Ovary (tissue), 9 donors: ENCODE measurements around the gene CACNA2D3. TPM values are rescaled to one million over a fixed set of nuclear protein-coding genes. Genes with fewer than 3 reads are reported as not detected.

ENCODE experiments used
- DNase-seq, 5 donors: peaks; one replicate each; pipeline ENCODE4 v3.0.0-alpha.2; 2019 to 2020
- H3K27ac ChIP-seq, 2 donors: fragments of 200-600 bp; one replicate each; pipeline versions ENCODE4 v1.5.1 to v1.8.0; 2019 to 2022
- H3K27me3 ChIP-seq: fragments of 200-600 bp; one replicate; pipeline ENCODE4 v1.8.0; 2022
- H3K36me3 ChIP-seq: fragments of 200-600 bp; sonication (generic); one replicate; pipeline ENCODE4 v1.5.1; 2019
- H3K4me1 ChIP-seq: one replicate; pipeline ENCODE4 v1.8.1; 2013; ENCODE audit warnings: mild to moderate bottlenecking, moderate library complexity; ENCODE audit not compliant: insufficient read depth
- H3K4me3 ChIP-seq: fragments of 200-600 bp; sonication (generic); one replicate; pipeline ENCODE4 v1.5.1; 2017
- H3K9me3 ChIP-seq, 2 donors: fragments of 200-600 bp in 1 of 2; sonication (generic) in 1 of 2; one replicate each; pipeline versions ENCODE4 v1.5.1 to v1.8.1; 2013 to 2019; ENCODE audit warnings: mild to moderate bottlenecking in 1 of 2, moderate library complexity in 1 of 2
- EP300 ChIP-seq: sonication (generic); formaldehyde crosslinking; IDR thresholded peaks from one replicate; pipeline ENCODE4 v1.6.1; 2017; ENCODE audit warnings: antibody characterized with exemption
- POLR2A ChIP-seq: fragments of 450-650 bp; IDR thresholded peaks from one replicate; pipeline ENCODE4 v1.6.1; 2017; ENCODE audit warnings: antibody characterized with exemption, mild to moderate bottlenecking, moderate library complexity
- WGBS, 3 donors: extraction: QIAGEN DNeasy Blood & Tissue Kit in 1 of 3; methylation state at CpG; one replicate each; pipeline versions ENCODE4 v1.1.5 to v1.1.7; 2013 to 2017; 5-methylcytosine and 5-hydroxymethylcytosine counted together
- intact Hi-C, 4 donors: fragments of 100-400 bp; cut with DNase I; formaldehyde crosslinking; loops; one replicate each; pipeline versions ENCODE4 v1.11.0 to v1.15.1; 2022 to 2023
- polyA plus RNA-seq, 2 donors: library from polyadenylated mRNA; stranded (reverse); fragments of 200-250 nt in 1 of 2; fragments of 350-450 nt in 1 of 2; fragmentation: Illumina TruSeq in 1 of 2; extraction: RNeasy Lipid Tissue Mini Kit (QIAGEN cat#74804) in 1 of 2; gene quantifications; one replicate each; pipeline ENCODE4 v1.2.3, GENCODE V29; 2013 to 2014
- total RNA-seq, 7 donors: library from RNA; depleted of rRNA in 2 of 7; stranded (reverse); fragments of >200 nt in 2 of 7; fragmentation: NEBNext Ultra II Directional in 3 of 7; extraction: Animal tissue kit (Norgen Biotek cat#: 25700) in 3 of 7; gene quantifications; one replicate each; pipeline versions ENCODE4 v1.1.0 to v1.2.4, GENCODE V29; 2016 to 2023
- TF ChIP-seq, protein P1 (sequence below), 3 donors: fragments of 450-650 bp in 2 of 3; fragments of 200-600 bp in 1 of 3; IDR thresholded peaks; one replicate each; pipeline versions ENCODE4 v1.5.1 to v1.8.0; 2016 to 2022; ENCODE audit warnings: antibody characterized with exemption in 3 of 3, mild to moderate bottlenecking in 1 of 3
- donor health status: DM: no; HTN: no; CAD: no; lungs with moderate emphysema.
- donor health status: DM: no; HTN: no; CAD: no.
- donor health status: Bipolar disorder and iron deficiency.
- donor health status: DM: yes; HTN: yes; CAD: no.
- donor health status: DM: no; HTN: no; CAD: no.
- donor health status: DM: yes; HTN: yes; CAD: no.

CACNA2D3 gene
- total and polyA plus RNA-seq, 9 donors: 2.0 to 10.1 (median 4.7) TPM

DNA sequence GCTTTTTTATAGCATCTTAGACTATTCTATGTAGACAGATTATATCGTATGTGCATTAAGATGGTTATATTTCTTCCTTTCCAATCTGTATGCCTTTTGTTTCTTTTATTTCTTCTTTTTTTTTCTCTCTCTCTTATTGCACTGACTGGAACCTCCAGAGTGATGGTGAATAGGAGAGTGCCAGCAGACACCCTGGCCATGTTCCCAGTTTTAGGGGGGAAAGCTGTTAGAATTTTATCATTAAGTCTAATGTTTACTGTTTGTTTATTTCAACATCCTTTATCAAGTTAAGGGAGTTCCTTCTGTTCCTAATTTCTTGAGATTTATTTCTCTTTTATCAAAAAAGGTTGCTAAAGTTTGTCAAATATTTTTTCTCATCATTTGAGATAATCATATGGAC lies 922.1 kb downstream of the CACNA2D3 start:
- no peaks in the 10 kb centered on the region for H3K9me3 ChIP-seq
- intact Hi-C loops: no loop called here
- H3K27me3 ChIP-seq: no peaks in the 10 kb centered on the region
- H3K4me3 ChIP-seq: no peak overlapping the region
- DNase-seq: no peak
- H3K27ac ChIP-seq: no peak overlapping the region
- 88 to 93% (median 93%) methylated on average over 1 of the region's 1 CpG for WGBS, 3 donors
- H3K4me1 ChIP-seq: no peaks in the 10 kb centered on the region
- no peaks in the 10 kb centered on the region for H3K36me3 ChIP-seq
- TF ChIP-seq EP300: no peak
- TF ChIP-seq, protein P1, sequence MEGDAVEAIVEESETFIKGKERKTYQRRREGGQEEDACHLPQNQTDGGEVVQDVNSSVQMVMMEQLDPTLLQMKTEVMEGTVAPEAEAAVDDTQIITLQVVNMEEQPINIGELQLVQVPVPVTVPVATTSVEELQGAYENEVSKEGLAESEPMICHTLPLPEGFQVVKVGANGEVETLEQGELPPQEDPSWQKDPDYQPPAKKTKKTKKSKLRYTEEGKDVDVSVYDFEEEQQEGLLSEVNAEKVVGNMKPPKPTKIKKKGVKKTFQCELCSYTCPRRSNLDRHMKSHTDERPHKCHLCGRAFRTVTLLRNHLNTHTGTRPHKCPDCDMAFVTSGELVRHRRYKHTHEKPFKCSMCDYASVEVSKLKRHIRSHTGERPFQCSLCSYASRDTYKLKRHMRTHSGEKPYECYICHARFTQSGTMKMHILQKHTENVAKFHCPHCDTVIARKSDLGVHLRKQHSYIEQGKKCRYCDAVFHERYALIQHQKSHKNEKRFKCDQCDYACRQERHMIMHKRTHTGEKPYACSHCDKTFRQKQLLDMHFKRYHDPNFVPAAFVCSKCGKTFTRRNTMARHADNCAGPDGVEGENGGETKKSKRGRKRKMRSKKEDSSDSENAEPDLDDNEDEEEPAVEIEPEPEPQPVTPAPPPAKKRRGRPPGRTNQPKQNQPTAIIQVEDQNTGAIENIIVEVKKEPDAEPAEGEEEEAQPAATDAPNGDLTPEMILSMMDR (IDR thresholded peaks at IDR 0.05): no peak
- TF ChIP-seq POLR2A: no peak

DNA sequence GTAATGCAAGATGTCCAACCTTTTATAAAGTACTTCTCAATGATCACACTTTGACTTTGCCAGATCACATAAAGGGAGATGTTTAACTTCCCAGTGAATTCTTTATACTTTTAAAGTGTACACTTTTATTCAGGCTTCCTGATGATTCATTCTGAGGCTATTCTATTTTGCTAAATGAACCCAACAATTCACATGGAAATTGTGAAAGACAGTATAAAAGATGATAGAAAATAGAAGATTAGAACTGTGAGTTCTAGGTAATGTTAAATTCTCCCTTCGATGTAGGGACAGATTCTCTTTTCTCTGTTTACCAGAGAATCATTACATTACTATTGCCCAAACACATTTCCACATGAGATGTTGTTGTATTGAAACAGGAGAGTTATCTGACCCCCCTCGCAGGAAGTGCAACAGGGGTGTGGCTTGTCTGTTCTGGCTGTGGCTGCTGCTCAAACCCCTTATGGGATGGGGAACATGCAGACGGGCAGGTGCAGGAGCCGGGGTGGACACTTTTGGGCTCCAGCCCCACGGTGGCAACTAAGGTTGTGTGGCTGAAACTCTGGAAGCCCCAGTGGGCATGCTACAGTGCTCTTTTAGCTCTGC lies 936.8 kb downstream of the CACNA2D3 start:
- no peak overlapping the region for H3K4me3 ChIP-seq
- intact Hi-C loops: loop anchor here in 1 of 4 donors (10.0 kb wide), 1 partner anchor 46 kb away; no protein-coding TSS in a partner anchor
- no peaks in the 10 kb centered on the region for H3K9me3 ChIP-seq
- H3K27ac ChIP-seq: no peak overlapping the region
- 63 to 72% (median 71%) methylated on average over 5 of the region's 5 CpGs for WGBS, 3 donors
- no peaks in the 10 kb centered on the region for H3K36me3 ChIP-seq
- DNase-seq: no peak
- H3K27me3 ChIP-seq: no peaks in the 10 kb centered on the region
- TF ChIP-seq, protein P1 (IDR thresholded peaks at IDR 0.05): no peak
- TF ChIP-seq EP300 (no peak), POLR2A (no peak)
- H3K4me1 ChIP-seq: no peaks in the 10 kb centered on the region

DNA sequence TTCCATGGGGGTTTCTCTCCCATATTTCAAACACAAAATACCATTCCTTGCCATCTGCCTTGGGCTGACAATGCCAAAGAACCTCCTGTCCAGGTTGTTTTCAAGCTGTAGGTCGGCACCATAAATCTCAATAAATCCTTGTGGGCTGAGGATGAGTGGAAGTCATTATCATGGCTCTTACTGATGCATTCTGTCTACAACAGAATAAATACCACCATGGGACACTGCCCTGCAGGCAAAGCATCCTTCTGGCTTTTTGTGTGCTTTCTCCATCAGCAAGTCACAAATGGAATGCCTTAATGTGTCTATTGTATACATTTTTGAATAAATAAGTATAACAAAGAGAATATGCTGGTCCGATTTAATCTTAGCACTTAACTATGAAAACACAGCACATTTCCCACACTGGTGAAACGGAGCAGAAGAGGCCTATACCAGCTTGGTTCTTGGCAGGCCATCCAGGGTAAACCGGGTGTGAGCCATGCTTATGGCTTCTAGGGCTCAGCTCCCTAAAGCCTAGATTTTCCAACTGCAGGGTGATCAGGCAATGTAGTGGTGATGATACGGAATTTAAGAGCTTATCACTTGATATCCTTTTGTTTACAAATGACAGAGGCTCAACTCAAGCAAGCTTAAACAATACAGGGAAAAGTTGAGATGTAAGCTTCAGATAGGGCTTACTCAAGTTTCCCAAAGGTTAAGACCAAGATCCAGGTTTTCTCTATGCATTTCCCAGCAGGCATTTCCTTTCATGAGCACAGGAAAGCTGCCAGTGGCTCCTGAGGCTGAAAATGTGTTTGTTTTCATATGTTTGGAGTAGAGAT lies 938.8 kb downstream of the CACNA2D3 start:
- Histone ChIP-seq H3K36me3 (no peaks in the 10 kb centered on the region), H3K27me3 (no peaks in the 10 kb centered on the region), H3K4me1 (no peaks in the 10 kb centered on the region), H3K4me3 (no peak overlapping the region), H3K27ac (no peak overlapping the region), H3K9me3 (no peaks in the 10 kb centered on the region)
- intact Hi-C loops: no loop called here
- 82 to 90% (median 84%) methylated on average over 5 of the region's 5 CpGs for WGBS, 3 donors
- TF ChIP-seq POLR2A: no peak
- TF ChIP-seq, protein P1 (IDR thresholded peaks at IDR 0.05): no peak
- TF ChIP-seq EP300: no peak
- no peak for DNase-seq

DNA sequence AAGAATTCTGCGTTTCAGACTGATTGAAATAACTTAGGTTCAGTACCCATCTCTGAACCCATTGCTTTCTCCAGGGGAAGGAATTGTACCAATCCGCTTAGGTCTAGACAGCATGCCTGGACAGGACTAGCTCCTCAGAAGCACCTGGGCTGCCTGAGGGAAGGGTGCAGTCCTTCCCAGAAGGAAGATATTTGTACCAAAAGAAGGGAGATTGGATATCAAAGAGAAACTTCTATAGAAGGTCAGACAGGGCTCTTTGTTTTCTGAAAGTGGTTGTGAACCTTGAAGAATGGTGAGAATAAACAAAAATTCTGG lies 939.3 kb downstream of the CACNA2D3 start:
- no peaks in the 10 kb centered on the region for H3K4me1 ChIP-seq
- no peak overlapping the region for H3K27ac ChIP-seq
- H3K9me3 ChIP-seq: no peaks in the 10 kb centered on the region
- no peak for DNase-seq
- WGBS, 3 donors: 58 to 69% (median 62%) methylated on average over 2 of the region's 2 CpGs
- intact Hi-C loops: no loop called here
- TF ChIP-seq EP300 (no peak), POLR2A (no peak)
- TF ChIP-seq, protein P1 (IDR thresholded peaks at IDR 0.05): no peak
- H3K36me3 ChIP-seq: no peaks in the 10 kb centered on the region
- H3K27me3 ChIP-seq: no peaks in the 10 kb centered on the region
- H3K4me3 ChIP-seq: no peak overlapping the region
